ENCODE results near the gene PLXNA3. TPM values are rescaled to one million over a fixed set of nuclear protein-coding genes. Genes with fewer than 3 reads are reported as not detected.

PLXNA3 gene
- total RNA-seq, 1 donor from 2014 or later = 4.3 TPM

GRCh38 chrX:154486052-154486395, 27.9 kb downstream of the PLXNA3 start:
- Mint-ChIP-seq H3K9me3 (peaks cover 17% of the 10 kb centered on the region), H3K4me1 (peaks cover 7% of the 10 kb centered on the region), H3K27ac (no peak overlapping the region), H3K36me3 (peaks cover 4% of the 10 kb centered on the region), H3K27me3 (ENCODE audit: insufficient read depth, low read depth) (peaks cover 10% of the 10 kb centered on the region), H3K4me3 (no peak overlapping the region)
- TF ChIP-seq EZH2phosphoT487 (IDR thresholded peaks at IDR 0.05) = no peak
- no peak for TF ChIP-seq EZH2 (IDR thresholded peaks at IDR 0.05)
- TF ChIP-seq CTCF (IDR thresholded peaks at IDR 0.05) = no peak
- DNase-seq (ENCODE audit: low spot score) = no peak
- H3K36me3 ChIP-seq = no peaks in the 10 kb centered on the region
- H3K27ac ChIP-seq = no peak overlapping the region
- H2AFZ ChIP-seq (replicated peaks) = no peak overlapping the region
- H4K20me1 ChIP-seq (ENCODE audit: low read depth) = no peaks in the 10 kb centered on the region
- H3K27me3 ChIP-seq = peaks cover 11% of the 10 kb centered on the region
- H3K4me1 ChIP-seq = no peaks in the 10 kb centered on the region
- H3K9me3 ChIP-seq (ENCODE audit: low read depth) = no peaks in the 10 kb centered on the region
- peak overlapping the region; percentile 58 for H3K4me3 ChIP-seq
- H3K79me2 ChIP-seq (ENCODE audit: low read depth) = no peaks in the 10 kb centered on the region
- H3K9ac ChIP-seq = no peak overlapping the region
- peaks cover 6% of the 10 kb centered on the region for H3F3A ChIP-seq (ENCODE audit: low read depth)
- H3K4me2 ChIP-seq = peak overlapping the region; percentile 84

GRCh38 chrX:154486396-154487207, 28.5 kb downstream of the PLXNA3 start, which contains the start of gene UBL4A:
Gene UBL4A, minus strand, starts transcription at chrX:154486615. Its CDS starts 31 bp downstream, at chrX:154486584.
- Mint-ChIP-seq H3K4me3 (peak within 1 kb of the TSS; percentile 77), H3K4me1 (peaks cover 7% of the 10 kb centered on the region), H3K27me3 (ENCODE audit: insufficient read depth, low read depth) (peaks cover 13% of the 10 kb centered on the region), H3K9me3 (peaks cover 17% of the 10 kb centered on the region), H3K36me3 (peaks cover 4% of the 10 kb centered on the region), H3K27ac (no peak within 1 kb of the TSS)
- Histone ChIP-seq H3K9me3 (ENCODE audit: low read depth) (no peaks in the 10 kb centered on the region), H2AFZ (replicated peaks) (no peak within 1 kb of the TSS), H3K27me3 (peaks cover 11% of the 10 kb centered on the region), H3K4me3 (peak within 1 kb of the TSS; percentile 58), H3K4me1 (no peaks in the 10 kb centered on the region), H3F3A (ENCODE audit: low read depth) (peaks cover 9% of the 10 kb centered on the region), H3K27ac (no peak within 1 kb of the TSS), H3K36me3 (no peaks in the 10 kb centered on the region), H3K79me2 (ENCODE audit: low read depth) (no peaks in the 10 kb centered on the region), H4K20me1 (ENCODE audit: low read depth) (no peaks in the 10 kb centered on the region), H3K9ac (no peak within 1 kb of the TSS), H3K4me2 (peak within 1 kb of the TSS; percentile 84)
- no peak for TF ChIP-seq CTCF (IDR thresholded peaks at IDR 0.05)
- no peak for TF ChIP-seq EZH2phosphoT487 (IDR thresholded peaks at IDR 0.05)
- TF ChIP-seq EZH2 (IDR thresholded peaks at IDR 0.05) = no peak
- peak; percentile 61 for DNase-seq (ENCODE audit: low spot score)

- no peak for DNase-seq (ENCODE audit: low spot score)
- Histone ChIP-seq H3K4me3 (no peak overlapping the region), H3K4me2 (no peak overlapping the region), H3K27ac (no peak overlapping the region), H3K36me3 (no peaks in the 10 kb centered on the region), H4K20me1 (ENCODE audit: low read depth) (no peaks in the 10 kb centered on the region), H3K9me3 (ENCODE audit: low read depth) (no peaks in the 10 kb centered on the region), H3K4me1 (no peaks in the 10 kb centered on the region), H3F3A (ENCODE audit: low read depth) (peaks cover 9% of the 10 kb centered on the region), H3K79me2 (ENCODE audit: low read depth) (no peaks in the 10 kb centered on the region), H2AFZ (replicated peaks) (no peak overlapping the region), H3K9ac (no peak overlapping the region), H3K27me3 (peaks cover 11% of the 10 kb centered on the region)
- Mint-ChIP-seq H3K27ac (no peak overlapping the region), H3K9me3 (peaks cover 13% of the 10 kb centered on the region), H3K36me3 (peaks cover 4% of the 10 kb centered on the region), H3K4me1 (peaks cover 3% of the 10 kb centered on the region), H3K27me3 (ENCODE audit: insufficient read depth, low read depth) (peaks cover 10% of the 10 kb centered on the region), H3K4me3 (peak overlapping the region; percentile 77)
- TF ChIP-seq CTCF (IDR thresholded peaks at IDR 0.05) (no peak), EZH2phosphoT487 (IDR thresholded peaks at IDR 0.05) (no peak), EZH2 (IDR thresholded peaks at IDR 0.05) (no peak)
Measured at GRCh38 chrX:154487518-154488290, 29.6 kb downstream of the PLXNA3 start.

All from neural progenitor cell (in vitro differentiated cells).